Stimulated activated CD4-positive, alpha-beta T cell treated with anti-CD3 and anti-CD28 coated beads, TNF-alpha, amount 100 ng/mL, for 4 hours (primary cell): ENCODE data around the gene UVSSA.
A peak's percentile ranks its signal among the peaks of the same experiment; 100 is the strongest.

Experiments
- DNase-seq, 3 experiments: peaks; one replicate each; pipeline ENCODE4 v3.0.0-alpha.2; 2020; ENCODE audit warnings: low read depth in 3 of 3

The UVSSA gene, protein sequence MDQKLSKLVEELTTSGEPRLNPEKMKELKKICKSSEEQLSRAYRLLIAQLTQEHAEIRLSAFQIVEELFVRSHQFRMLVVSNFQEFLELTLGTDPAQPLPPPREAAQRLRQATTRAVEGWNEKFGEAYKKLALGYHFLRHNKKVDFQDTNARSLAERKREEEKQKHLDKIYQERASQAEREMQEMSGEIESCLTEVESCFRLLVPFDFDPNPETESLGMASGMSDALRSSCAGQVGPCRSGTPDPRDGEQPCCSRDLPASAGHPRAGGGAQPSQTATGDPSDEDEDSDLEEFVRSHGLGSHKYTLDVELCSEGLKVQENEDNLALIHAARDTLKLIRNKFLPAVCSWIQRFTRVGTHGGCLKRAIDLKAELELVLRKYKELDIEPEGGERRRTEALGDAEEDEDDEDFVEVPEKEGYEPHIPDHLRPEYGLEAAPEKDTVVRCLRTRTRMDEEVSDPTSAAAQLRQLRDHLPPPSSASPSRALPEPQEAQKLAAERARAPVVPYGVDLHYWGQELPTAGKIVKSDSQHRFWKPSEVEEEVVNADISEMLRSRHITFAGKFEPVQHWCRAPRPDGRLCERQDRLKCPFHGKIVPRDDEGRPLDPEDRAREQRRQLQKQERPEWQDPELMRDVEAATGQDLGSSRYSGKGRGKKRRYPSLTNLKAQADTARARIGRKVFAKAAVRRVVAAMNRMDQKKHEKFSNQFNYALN

GRCh38 chr4:1346781-1347409 lies at the start of gene UVSSA:
UVSSA (plus strand) TSS chr4:1347208; CDS start chr4:1348092, 884 bp downstream.
- DNase-seq = peak; percentile 100

GRCh38 chr4:1297456-1298325 lies 49.3 kb upstream of the UVSSA start:
- DNase-seq = no peak

GRCh38 chr4:1298461-1298860 lies 48.5 kb upstream of the UVSSA start:
- no peak for DNase-seq

DNA sequence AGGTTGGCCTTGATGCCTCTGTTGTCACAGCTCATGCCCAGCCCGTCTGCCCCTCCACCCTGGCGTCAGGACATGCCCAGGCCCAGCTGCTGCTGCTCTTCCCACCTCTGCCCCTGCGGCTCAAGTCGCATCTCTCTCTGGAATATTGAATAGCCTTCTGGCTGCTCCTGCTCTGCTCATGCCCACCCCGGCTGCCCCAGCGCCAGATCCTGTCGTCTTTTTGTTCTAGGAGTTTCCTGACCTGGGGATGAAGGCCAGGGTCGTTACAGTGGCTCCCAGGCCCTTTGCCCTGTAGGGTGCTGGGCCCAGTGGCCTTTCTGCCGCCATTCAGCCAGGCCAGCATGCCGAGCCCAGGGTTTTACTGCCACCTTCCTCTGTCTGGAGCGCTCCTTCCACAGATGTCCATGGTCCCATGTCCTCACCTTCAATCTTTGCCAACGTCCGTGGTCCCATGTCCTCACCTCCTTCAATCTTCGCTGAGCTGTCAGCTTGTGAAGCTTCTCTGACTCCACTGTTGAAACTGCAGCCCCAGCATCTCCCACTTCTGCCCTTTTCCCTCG lies 47.6 kb upstream of the UVSSA start:
- no peak for DNase-seq

- DNase-seq = no peak
Observed at GRCh38 chr4:1300466-1301455, 46.2 kb upstream of the UVSSA start.

GRCh38 chr4:1302159-1302558 lies 44.8 kb upstream of the UVSSA start:
- DNase-seq = no peak

DNA sequence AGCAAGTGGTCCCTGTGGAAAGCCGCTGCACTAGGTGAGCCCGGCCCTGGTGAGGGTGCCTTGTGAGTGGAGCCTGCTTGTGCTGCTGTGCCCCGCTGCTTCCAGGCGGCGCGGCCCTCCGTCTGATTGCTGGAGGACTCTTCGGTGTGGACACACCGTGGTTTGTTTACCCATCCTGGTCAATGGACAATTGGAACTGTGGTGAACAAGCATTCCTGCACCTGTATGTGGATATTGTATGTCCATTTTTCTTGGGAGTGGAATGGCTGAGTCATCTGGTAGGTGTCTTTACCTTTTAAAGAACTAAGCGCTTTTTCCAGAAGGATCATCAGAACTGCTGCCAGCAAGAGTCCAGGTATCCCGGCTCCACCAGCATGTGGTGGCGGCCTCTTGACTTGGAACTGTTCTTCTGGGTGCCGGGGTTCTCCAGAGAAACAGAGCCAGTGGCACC lies 41.7 kb upstream of the UVSSA start:
- no peak for DNase-seq

DNA sequence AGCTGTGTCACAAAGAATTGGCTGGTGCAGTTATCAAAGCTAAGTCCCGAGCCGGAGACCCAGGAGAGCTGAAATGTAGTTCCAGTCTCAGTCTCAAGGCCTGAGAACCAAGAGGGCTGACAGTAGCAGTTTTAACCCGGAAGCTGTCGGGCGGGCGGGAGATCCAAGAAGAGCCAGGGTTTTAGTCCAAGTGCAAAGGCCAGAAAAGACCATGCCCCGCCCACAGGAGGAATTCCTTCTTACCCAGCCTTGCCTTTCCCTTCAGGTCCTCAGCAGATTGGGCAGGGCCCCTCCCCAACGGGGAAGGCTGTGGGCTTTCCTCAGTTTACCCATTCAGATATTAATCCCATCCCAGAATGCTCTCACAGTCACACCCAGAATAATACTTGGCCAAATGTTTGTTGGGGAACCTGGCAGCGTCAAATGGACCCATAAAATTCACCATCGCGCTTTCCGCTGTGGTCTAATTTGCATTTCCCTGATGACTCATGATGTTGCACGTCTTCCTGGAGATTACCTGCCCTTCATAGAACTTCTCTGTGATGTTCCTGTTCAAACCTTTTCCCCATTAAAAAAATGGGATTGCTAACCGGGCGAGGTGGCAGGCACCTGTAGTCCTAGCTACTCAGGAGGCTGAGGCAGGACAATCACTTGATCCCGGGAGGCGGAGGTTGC lies 41.1 kb upstream of the UVSSA start:
- DNase-seq = no peak

DNA sequence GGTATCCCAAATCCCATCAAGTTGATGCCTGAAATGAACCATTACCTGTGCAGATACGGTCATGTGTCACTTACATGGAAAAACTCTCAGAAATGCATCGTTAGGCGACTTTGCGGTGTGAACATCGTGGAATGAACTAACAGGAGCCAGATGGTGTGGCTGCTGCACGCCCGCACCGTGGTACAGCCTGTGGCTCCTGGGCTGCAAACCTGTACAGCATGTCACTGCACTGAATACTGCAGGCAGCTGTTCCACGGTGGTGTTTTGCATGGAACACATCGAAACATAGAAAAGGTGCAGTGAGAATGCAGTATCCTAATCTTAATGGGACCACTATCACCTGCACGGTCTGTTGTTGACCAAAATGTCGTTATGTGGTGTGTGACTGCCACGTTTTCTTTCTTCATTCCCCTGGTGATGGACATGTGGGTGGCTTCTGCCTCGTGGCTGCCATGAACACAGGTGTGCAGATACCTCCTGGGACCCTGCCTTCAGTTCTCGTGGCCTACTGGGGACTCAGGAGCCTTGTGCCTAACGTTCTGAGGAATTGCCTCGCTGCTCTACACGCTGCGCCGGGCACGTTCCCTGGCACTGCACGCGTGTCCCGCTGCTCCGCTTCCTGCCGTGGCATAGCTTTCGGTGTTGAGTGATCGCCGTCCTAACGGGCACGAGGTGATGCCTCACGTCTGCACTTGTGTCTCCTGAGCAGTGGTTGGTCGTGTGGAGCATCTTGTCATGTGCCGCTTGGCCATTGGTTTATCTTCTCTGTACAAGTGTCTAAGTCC lies 38.9 kb upstream of the UVSSA start:
- no peak for DNase-seq

- peak in 1 of 3 experiments; percentile 33 for DNase-seq
Observed at GRCh38 chr4:1309261-1310010, 37.6 kb upstream of the UVSSA start.

GRCh38 chr4:1310031-1310795 lies 36.8 kb upstream of the UVSSA start:
- DNase-seq = no peak

GRCh38 chr4:1310796-1311631 lies 36.0 kb upstream of the UVSSA start:
- no peak for DNase-seq

DNA sequence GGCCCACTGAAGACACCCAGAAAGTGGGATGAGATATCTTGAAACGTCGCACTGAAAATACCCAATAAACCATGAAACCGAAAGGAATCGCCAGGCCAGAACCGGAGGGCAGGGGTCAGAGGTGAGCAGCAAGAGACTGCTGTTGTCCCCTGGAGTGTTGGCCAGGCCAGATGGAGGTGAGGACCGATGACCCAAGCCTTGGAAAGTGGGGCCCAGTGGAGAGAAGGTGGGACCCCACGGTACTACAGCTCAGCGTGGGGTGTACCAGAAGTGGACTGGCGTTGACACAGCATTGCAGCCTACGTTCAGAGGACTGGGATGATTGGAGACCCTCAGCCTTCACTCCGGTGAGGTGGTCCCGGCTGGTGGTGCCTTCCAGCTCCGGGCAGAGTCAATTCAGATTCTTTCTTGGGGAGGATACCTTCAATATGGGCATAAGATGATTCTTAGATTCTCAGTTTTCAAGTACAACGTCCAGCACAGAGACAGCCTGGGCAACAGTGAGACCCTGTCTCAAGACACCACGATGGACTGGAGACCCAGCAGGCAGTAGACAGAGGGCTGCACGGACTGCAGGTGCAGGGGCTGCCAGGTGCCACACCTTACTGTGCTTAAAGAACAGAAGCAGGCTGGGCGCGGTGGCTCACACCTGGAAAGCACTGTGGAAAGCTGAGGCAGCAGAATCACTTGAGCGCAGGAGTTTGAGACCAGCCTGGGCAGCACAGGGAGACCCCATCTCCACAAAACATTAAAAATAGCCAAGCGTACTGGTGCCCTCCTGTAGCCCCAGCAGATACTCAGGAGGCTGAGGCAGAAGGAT lies 34.0 kb upstream of the UVSSA start:
- no peak for DNase-seq

GRCh38 chr4:1315306-1315705 lies 31.7 kb upstream of the UVSSA start:
- DNase-seq = no peak

DNA sequence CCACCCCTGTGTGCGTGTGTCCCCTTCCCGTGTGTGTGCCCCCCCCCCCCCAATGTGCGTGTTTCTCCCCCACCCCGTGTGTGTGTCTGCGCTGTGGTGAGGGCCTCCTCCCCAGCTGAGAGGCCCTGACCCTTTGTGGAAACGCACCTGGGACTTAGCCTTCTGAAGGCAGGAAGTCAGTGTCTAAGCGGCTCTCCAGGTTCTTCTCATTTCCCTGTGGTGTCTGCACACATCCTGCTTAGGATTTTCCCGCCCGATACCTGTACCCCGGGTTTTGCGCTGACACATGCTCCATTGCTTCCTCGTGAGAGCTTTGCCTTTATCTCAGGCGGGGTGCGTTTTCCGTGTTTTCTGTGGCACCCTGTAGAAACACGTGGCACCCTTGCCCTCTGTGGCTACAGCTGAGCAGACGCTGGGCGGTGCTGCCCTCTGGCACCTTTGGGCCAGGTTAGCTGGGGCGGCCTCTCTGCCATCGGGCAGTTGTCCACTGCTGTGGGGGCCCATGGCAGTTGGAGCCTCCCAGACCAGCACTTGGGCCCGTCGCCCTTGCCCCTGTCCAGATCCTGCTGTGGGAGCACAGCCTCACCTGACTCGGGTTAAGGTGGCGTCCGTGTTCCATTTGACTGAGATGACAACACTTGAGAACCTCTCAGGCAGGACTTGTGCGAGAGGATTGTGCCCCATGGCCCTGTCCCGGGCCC lies 31.0 kb upstream of the UVSSA start:
- no peak for DNase-seq
